Amniotic epithelial cell (primary cell): ENCODE data around the gene POLR3GL.
A peak's percentile ranks its signal among the peaks of the same experiment; 100 is the strongest.

Experiments
- DNase-seq: peaks from one replicate; pipeline ENCODE4 v3.0.0-alpha.2; 2010; ENCODE audit warnings: low read depth

Gene POLR3GL

GRCh38 chr1:145992958-145993617 is 28.6 kb downstream of the POLR3GL start:
- no peak for DNase-seq

- peak; percentile 26 for DNase-seq
Measured at GRCh38 chr1:145993618-145994390, 29.3 kb downstream of the POLR3GL start.

- peak; percentile 23 for DNase-seq
Measured at GRCh38 chr1:145994391-145995120, 30.1 kb downstream of the POLR3GL start.

DNA sequence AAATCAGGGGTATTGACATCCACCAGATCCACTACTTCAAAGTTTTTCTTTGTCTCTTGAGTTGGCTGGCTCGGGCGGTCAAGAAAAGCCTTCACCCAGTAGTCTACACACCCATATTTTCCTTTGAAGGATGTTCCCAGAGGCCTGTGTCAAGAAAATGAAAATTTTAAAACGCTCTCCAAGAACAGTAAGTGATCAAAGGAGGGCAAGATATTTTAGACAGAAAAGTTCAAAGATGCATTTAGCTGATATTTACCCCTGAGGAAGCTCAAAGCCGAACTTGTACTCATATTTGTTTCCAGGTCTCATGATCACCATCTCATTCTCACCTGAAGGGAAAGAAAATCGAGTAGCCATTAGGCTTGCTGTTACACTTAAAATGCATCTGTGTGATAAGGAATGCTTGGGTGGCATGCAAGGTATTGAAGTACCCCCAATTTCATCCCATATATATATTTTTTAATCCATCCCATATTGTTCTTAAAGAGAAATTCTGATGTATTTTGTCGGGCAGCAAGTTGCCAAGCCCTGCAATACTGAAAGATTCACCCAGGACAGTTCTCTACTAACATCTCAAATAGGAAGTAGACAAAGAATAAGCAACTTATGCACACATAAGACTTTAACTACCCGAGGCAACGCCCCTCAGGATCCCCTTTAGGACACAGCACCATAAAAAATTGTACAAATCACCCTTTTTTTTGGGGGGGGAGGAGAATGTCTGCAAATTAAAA is 30.8 kb downstream of the POLR3GL start:
- DNase-seq, result no peak

- no peak for DNase-seq
Measured at GRCh38 chr1:145995964-145996432, 31.5 kb downstream of the POLR3GL start.

GRCh38 chr1:145996433-145997015 is 32.0 kb downstream of the POLR3GL start, which contains the start of gene TXNIP:
Gene TXNIP (minus strand): TSS chr1:145996579. CDS start chr1:145996266, 313 bp downstream.
- peak; percentile 98 for DNase-seq

DNA sequence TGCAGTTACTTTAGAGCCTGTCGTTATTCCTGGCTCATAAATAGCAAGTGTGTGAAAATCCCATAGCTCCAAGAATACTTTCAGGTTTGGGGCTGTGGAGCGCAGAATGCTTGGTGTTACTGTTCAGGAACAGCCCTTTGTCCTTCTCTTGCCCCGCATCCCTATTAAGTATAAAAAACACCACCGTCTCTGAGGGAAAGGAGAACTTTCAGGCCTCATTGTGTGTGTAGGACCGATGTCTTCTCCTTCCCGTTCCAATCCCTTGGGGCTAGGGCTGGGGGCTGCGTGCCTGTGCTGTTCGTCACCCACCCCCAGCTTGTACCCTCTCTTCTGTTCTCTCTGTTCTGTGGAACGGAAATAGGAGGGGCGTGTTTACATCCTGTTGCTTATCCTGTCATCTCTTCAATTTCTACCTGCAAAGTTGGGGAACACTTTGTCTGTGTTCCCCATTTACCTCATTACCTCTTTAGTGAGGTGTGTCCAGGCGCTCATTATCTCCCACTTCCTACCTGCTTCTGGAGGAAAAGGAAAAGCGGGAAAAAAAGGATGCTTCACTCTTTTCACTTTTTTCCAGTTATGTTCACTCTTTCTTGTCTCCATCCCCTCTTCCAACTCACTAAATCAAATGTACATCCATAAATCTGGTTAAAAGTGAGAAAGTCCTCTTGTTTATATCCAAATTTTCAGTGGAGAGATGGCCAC is 32.7 kb downstream of the POLR3GL start:
- DNase-seq, result peak; percentile 37

GRCh38 chr1:145997718-145998023 is 33.2 kb downstream of the POLR3GL start:
- no peak for DNase-seq

DNA sequence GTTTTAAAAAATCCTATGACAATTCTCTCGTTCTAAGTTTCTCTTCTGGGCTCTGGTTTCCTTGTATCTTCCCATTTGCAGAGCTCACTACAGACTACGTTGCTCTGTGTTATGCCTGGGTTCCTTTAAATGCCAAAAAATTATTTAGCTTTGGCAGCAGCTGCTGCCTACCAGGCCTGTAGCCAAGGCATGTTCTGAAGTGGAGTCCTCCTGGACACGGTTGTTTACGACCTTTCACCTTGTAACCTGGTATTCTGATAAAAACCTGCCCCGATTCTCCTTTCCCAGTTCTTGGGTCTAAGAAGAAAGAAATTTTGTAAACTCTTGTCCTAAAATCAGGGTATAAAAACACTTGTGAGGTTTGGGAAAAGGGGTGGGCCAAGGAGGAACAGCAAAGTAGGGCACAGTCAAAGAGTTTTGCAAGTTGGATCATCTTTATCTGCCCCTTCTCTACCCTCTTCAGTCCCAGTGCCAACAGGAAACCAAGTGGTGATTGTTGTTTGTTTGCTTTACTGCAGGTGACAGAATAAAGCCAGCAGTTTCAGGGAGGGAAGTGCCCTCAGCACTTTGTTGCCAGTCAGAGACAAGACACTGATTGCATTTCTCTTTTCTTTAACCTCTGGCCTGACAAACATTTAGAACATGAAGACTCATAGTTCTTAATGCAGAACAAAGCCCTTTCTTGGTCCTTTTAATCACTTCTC is 35.0 kb downstream of the POLR3GL start:
- DNase-seq, result peak; percentile 15

DNA sequence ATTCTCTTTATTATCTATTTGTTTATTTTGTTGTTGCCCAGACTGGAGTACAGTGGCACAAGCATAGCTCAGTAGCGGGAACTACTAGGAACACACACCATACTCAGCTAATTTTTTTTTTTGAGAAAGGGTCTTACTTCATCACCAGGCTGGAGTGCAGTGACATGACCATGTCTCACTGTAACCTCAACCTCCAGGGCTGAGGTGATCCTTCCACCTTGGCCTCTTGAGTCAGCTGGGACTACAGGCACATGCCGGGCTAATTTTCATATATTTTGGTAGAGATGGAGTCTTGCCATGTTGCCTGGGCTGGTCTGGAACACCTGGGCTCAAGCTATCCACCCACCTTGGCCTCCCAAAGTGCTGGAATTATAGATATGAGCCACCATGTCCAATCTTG is 37.2 kb downstream of the POLR3GL start:
- no peak for DNase-seq

DNA sequence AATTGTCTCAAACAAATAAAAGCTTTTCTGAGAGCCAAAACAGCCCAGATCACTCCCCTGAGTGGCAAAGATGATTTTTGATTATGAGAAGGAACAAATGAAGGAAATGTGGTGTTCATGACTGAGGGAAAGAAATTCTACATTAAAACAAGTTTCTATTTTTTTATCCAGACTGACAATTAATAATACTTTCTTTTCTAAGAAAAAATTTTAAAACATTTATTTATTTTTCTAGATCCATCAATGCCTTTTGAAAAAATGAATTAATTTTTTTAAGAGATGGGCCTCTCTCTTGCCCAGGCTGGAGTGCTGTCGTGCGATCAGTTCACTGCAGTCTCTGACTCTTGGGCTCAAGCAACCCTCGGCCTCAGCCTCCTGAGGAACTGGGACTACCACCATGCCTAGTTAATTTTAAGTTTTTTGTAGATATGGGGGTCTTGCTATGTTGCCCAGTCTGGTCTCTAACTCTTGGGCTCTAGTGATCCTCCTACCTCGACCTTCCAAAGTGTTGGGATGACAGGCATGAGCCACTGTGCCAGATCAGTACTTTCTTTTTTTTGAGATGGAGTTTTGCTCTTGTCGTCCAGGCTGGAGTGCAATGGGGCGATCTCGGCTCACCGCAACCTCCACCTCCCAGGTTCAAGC is 43.1 kb downstream of the POLR3GL start:
- no peak for DNase-seq

DNA sequence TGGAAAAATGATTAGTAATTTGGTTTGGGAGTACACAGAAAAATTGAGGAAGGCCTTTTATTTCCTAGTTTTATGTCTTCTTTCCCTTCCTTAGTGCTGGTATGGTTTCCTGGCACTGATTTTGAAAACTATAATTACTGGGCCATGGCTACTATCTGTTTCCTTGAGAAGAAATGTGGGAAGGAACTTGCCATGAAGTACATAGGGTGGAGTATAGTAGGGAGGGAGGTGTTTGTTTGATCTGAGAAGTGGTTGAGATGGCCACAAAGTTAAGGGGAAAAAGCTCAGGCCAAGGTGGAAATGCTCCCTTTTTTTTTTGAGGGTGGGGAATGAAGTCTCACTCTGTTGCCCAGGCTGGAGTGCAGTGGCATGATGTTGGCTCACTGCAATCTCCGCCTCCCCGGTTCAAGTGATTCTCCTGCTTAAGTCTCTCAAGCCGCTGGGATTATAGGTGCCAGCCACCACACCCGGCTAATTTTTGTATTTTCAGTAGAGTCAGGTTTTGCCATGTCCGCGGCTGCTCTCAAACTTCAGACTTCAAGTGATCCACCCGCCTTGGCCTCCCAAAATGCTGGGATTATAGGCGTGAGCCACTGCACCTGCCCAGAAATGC is 45.7 kb downstream of the POLR3GL start:
- no peak for DNase-seq

DNA sequence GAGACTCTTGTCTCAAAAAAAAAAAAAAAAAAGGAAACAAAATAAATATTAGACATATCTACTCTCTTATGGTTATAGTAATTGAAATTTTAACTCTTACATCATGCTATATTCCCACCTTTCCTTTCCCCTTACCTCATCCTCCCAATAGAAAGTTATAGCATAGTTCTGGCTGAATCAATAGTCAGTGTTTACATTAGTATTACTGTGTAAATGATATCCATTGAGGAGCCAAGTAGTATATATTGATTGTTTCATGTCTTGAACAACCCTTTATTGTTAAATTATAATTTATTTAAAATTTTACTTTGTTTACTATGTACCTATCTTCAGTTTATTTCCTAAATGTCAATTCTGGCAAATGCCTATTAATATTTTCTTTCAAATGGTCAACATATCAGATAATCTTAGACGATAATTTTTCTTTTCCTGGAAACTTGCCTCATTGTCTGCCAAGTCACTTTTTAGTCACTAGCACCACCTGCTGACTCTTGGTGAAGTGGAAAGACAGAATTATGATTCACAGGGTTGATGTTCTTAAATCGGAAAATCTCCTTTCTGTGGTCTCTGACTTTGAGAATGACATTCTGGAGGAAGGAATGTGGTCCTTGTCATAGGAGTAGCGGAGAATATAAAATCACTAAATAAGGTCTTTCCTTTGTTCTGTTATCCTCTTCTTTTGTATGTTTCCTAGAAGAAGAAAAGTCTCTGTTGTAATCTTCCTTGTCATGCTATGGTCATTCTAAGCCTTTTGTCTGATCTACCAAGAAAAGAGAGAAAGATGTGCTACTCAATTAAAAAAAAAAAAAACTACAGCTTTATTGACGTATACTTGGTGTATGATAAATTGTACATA is 48.4 kb downstream of the POLR3GL start:
- DNase-seq, result peak; percentile 81

GRCh38 chr1:146013559-146013922 is 49.1 kb downstream of the POLR3GL start:
- DNase-seq, result no peak

- no peak for DNase-seq
Measured at GRCh38 chr1:146016891-146017290, 52.4 kb downstream of the POLR3GL start.

GRCh38 chr1:146019231-146020057 is 55.0 kb downstream of the POLR3GL start:
- no peak for DNase-seq
